Large intestine (tissue), 3 donors: ENCODE measurements around the gene DMRT1. TPM values are rescaled to one million over a fixed set of nuclear protein-coding genes. Genes with fewer than 3 reads are reported as not detected.
"Not testable (repeated sequence)": the region's sequence is repeated elsewhere in the genome, so short reads cannot be mapped to it uniquely, and the experiment has no call there.

Experiments used
- DNase-seq, 2 donors: peaks; one replicate each; pipeline versions ENCODE4 v3.0.0 to v3.0.0-alpha.2; 2013
- H3K27ac ChIP-seq: one replicate; pipeline ENCODE4 v1.5.1; 2013; ENCODE audit warnings: low read length
- H3K27me3 ChIP-seq: 2 replicates; pipeline ENCODE4 v1.6.1; 2013; ENCODE audit warnings: low read length; ENCODE audit not compliant: control insufficient read depth, insufficient read depth
- H3K36me3 ChIP-seq: 2 replicates; pipeline ENCODE4 v1.6.1; 2013; ENCODE audit warnings: low read length; ENCODE audit not compliant: control insufficient read depth, insufficient read depth
- H3K4me1 ChIP-seq: one replicate; pipeline ENCODE4 v1.6.1; 2013; ENCODE audit warnings: low read length; ENCODE audit not compliant: control insufficient read depth, insufficient read depth
- H3K4me3 ChIP-seq: one replicate; pipeline ENCODE4 v1.5.1; 2013; ENCODE audit warnings: low read length
- H3K9me3 ChIP-seq: one replicate; pipeline ENCODE4 v1.6.1; 2013; ENCODE audit warnings: mild to moderate bottlenecking, low read depth, low read length, moderate library complexity; ENCODE audit not compliant: control insufficient read depth
- WGBS: methylation state at CpG from one replicate; pipeline ENCODE4 v1.1.5; 2013; ENCODE audit warnings: low lambda C conversion rate; ENCODE audit not compliant: insufficient coverage; 5-methylcytosine and 5-hydroxymethylcytosine counted together
- polyA plus RNA-seq: library from polyadenylated mRNA; unstranded; fragments of 120-200 nt; gene quantifications from one replicate; pipeline ENCODE4 v1.2.1, GENCODE V29; 2013

Gene DMRT1
- polyA plus RNA-seq, 1 donor, result not detected

DNA sequence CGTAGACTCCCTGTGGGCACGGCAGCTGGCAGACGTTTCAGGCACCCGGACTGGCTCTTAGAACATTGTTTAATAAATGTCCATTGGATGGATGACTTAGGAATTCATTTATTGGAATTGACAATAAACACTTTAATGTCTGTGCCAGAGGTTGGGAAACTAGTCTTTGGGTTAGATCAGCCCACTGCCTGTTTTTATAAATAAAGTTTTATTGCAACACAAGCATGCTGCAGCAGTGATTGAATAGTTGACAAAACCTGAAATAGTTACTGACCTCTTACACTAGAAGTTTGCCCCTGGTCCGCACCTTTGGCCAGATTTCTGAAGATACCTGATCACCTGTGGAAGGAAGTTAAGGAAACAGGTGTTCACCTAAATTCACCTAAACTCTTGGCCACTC is 51.6 kb downstream of the DMRT1 start:
- Histone ChIP-seq H3K36me3 (no peaks in the 10 kb centered on the region), H3K4me1 (no peaks in the 10 kb centered on the region), H3K27ac (no peak overlapping the region), H3K9me3 (no peaks in the 10 kb centered on the region), H3K27me3 (no peaks in the 10 kb centered on the region), H3K4me3 (no peak overlapping the region)
- DNase-seq, result no peak
- WGBS, result no CpG with 5 or more reads among the region's 5 CpGs

DNA sequence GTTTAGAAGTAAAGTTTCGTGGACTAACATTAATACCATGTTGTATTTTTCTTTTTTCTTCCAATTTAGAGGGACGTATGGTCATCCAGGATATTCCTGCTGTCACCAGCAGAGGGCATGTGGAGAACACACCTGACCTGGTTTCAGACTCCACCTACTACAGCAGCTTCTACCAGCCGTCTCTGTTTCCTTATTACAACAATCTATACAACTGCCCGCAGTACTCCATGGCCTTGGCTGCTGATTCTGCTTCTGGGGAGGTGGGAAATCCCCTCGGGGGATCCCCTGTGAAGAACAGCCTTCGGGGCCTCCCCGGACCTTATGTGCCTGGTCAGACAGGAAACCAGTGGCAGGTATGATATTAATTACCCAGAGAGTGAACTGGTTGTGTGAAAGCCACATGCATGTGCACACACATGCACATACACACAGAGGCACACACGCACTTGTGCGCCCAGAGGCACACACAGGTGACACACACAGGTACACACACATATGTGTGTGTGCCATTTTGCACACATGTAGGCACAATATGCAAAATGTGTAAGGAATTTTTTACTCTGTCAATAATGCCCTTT is 52.4 kb downstream of the DMRT1 start:
- DNase-seq, result peak; percentile 56 to 57
- no CpG with 5 or more reads among the region's 9 CpGs for WGBS
- H3K9me3 ChIP-seq, result no peaks in the 10 kb centered on the region
- no peaks in the 10 kb centered on the region for H3K4me1 ChIP-seq
- no peak overlapping the region for H3K27ac ChIP-seq
- H3K4me3 ChIP-seq, result no peak overlapping the region
- peaks cover 5% of the 10 kb centered on the region for H3K27me3 ChIP-seq
- H3K36me3 ChIP-seq, result no peaks in the 10 kb centered on the region

DNA sequence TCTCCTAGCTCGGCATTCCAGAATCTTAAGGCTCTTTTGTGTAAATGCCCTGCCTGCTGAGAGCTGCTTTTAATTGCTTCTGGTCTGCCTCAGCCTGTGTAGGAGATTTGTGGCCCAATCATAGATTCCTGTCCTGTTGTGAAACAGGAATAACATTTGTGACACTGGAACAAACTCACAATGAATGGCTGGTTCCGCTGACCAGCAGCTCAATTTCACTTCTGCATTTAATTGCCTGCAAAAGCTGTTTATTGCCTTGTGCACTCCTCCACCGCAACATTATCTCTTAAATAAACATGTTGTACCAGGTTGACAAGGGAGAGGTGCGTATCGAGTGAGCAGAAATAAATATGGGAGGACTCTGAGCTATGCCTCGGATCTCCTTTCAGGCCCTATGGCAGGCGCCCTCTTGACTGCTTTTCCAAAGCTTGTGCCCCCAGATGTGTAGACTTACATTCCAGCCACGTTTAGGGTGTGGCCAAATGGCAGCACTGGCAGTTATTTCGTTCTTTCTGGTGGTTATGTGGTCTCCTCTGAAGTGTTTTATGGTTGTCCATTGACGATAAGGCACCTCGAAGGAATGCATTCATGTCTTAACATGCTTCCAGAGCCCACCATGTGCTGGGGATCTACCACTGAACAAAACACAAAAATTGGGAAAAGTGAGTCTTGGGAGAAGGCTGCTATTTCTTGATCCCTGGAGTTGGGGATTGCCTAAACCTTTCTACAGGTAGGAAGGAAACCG is 58.1 kb downstream of the DMRT1 start:
- peak in 1 of 2 donors; percentile 26 for DNase-seq
- Histone ChIP-seq H3K27me3 (peaks cover 27% of the 10 kb centered on the region), H3K4me1 (no peaks in the 10 kb centered on the region), H3K4me3 (no peak overlapping the region), H3K36me3 (no peaks in the 10 kb centered on the region), H3K27ac (no peak overlapping the region), H3K9me3 (no peaks in the 10 kb centered on the region)
- 0% methylated on average over 1 of the region's 12 CpGs for WGBS

DNA sequence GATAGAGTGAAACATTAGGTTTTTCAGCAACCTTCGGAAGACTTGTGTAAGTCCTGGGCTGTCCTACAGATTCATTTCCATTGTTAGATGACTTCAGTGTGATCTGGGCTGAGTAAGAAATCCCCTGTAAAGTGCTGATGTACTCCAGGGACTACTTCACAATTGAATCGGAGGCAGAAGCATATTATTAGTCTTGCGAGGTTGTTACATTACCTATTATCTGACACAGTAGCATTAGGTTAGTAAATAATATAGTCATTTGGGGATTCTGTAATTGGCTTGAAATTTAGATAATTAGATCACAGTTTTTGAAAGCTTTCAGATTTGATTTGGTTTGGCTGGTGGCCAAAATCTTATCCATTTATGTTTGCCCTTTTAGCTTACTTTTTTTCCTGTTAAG is 62.4 kb downstream of the DMRT1 start:
- Histone ChIP-seq H3K27me3 (peaks cover 57% of the 10 kb centered on the region), H3K4me1 (no peaks in the 10 kb centered on the region), H3K9me3 (no peaks in the 10 kb centered on the region), H3K27ac (no peak overlapping the region), H3K36me3 (no peaks in the 10 kb centered on the region), H3K4me3 (no peak overlapping the region)
- 100% methylated on average over 1 of the region's 3 CpGs for WGBS
- no peak for DNase-seq

DNA sequence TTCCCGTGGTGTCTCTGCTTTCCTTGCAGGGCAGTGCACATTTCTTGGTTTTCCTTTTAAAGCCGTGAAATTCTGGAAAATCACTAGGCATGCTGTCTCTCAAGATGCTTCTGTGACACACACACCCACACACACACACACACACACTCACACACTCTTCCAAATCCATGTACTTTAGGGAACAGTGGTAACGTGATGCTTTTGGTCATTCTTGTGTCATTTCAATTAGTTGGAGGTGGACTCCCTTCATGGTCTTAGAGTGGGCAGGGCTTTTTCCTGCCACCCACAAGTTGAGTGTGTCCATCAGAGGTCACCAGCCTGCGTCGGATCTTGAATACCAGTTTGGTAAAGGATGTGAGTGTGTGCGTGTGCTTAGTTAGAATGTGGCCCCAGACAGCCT is 64.4 kb downstream of the DMRT1 start:
- H3K4me3 ChIP-seq, result no peak overlapping the region
- DNase-seq, result no peak
- peaks cover 58% of the 10 kb centered on the region for H3K27me3 ChIP-seq
- no peaks in the 10 kb centered on the region for H3K4me1 ChIP-seq
- H3K27ac ChIP-seq, result no peak overlapping the region
- WGBS, result no CpG with 5 or more reads among the region's 6 CpGs
- no peaks in the 10 kb centered on the region for H3K9me3 ChIP-seq
- H3K36me3 ChIP-seq, result no peaks in the 10 kb centered on the region

DNA sequence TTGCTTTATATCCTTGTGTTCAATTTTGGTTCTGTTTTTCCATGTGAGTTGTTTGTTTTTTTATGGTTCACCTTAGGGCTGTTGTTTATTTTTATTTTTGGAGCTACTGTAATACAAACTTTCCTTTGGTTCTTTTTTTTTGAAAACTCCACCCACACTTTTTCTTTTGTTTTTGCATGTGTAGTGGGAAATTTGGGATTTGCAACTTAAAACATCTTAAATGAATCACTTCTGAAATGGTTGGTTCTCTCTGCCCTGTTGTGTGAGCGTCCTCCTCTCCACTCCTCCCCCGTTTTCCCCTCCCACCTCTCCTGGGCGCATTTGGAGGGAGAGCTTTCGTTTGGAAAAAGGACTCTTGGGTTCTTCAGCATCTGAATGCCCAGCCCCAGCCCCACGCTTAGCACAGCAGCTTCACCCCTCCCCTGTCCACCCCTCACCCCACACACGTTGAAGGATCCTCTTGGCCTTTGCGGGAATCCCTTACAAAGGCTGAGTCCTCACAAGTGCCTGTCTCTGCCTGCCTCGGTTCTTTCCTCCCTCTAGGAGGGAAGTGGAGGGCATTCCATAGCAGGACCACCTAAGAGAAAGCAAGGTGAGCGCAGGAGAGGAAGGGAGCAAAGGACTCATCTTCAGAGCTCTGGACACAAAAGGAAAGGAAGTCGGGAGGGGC is 67.2 kb downstream of the DMRT1 start:
- no peak for DNase-seq
- no peaks in the 10 kb centered on the region for H3K4me1 ChIP-seq
- H3K27ac ChIP-seq, result no peak overlapping the region
- H3K27me3 ChIP-seq, result peaks cover 56% of the 10 kb centered on the region
- no peak overlapping the region for H3K4me3 ChIP-seq
- WGBS, result no CpG with 5 or more reads among the region's 10 CpGs
- H3K36me3 ChIP-seq, result no peaks in the 10 kb centered on the region
- H3K9me3 ChIP-seq, result no peaks in the 10 kb centered on the region

DNA sequence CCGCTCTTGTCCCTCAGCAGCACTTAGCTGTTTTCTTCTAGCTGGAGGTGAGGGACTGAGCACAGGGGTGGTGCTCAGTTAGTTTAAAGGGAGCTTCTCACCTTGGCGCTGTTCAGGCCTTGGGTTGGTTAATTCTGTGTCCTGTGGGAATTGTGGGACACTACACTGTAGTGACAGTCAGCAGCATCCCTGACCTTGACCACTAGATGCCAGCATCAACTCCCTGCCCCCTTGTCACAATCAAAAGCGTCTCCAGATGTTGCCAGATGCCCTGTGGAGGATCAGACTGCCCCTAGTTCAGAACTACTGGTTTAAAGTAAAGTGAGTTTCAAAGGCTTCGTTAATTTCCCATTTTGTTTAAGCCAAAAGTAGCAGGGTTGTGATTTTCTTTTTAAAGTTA is 69.5 kb downstream of the DMRT1 start:
- no peak overlapping the region for H3K27ac ChIP-seq
- WGBS, result 80% methylated on average over 1 of the region's 4 CpGs
- no peak overlapping the region for H3K4me3 ChIP-seq
- DNase-seq, result no peak
- H3K4me1 ChIP-seq, result no peaks in the 10 kb centered on the region
- H3K9me3 ChIP-seq, result no peaks in the 10 kb centered on the region
- H3K27me3 ChIP-seq, result peaks cover 41% of the 10 kb centered on the region
- H3K36me3 ChIP-seq, result no peaks in the 10 kb centered on the region

DNA sequence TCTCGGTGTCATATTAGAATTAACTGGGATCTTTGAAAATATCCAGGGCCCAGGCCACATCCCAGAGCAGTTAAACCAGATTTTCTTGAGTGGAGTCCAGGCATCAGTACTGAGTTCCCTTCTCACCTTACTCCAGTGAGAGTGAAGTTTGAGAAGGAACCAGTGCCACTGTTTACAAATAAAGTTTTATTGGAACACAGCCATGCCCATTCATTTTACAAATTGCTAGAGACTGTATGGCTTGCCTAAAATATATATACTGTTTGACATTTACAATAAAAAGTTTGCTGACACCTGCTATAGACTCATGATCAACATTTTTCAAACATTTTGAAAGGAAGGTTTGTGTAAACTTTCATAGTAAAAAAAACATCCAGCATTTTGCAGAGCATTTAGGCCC is 71.3 kb downstream of the DMRT1 start:
- Histone ChIP-seq H3K27ac (no peak overlapping the region), H3K4me1 (no peaks in the 10 kb centered on the region), H3K36me3 (no peaks in the 10 kb centered on the region), H3K9me3 (no peaks in the 10 kb centered on the region), H3K4me3 (no peak overlapping the region), H3K27me3 (peaks cover 37% of the 10 kb centered on the region)
- WGBS, result no CpG with 5 or more reads among the region's 1 CpG
- DNase-seq, result no peak

DNA sequence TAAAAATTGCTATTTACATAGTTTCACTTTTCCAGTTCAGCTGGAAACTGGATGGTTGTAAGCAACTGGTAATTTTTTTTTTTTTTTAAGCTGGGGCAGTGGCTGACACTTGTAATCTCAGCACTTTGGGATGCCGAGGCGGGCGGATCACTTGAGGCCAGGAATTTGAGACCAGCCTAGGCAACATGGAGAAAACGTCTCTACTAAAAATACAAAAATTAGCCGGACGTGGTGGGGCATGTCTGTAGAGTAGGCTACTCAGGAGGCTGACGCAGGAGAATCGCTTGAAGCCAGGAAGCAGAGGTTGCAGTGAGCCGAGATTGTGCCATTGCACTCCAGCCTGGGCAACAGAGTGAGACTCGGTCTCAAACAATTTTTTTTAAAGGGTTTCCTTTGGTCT is 72.0 kb downstream of the DMRT1 start:
- not testable (repeated sequence) for H3K4me3 ChIP-seq
- H3K27me3 ChIP-seq, result peaks cover 32% of the 10 kb centered on the region
- WGBS, result no CpG with 5 or more reads among the region's 10 CpGs

DNA sequence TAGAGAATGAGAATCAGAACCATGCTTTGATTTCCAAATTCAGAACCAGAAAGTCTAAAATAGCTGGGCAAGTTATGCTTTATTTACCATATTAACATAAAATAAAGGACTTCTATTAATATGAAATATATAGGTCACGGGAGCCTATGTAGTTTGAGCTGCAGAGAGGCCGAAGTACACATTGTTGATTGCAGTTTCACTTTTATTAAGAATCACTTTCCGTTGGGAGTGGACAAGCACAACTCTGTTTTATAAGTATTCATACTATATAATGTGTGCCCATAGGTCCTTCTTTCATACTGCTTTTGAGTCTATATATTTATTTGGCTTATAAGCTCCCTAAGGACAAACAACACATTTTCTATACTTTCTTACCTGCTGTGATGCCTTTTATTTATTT is 76.2 kb downstream of the DMRT1 start:
- no peaks in the 10 kb centered on the region for H3K36me3 ChIP-seq
- H3K27ac ChIP-seq, result no peak overlapping the region
- no peak overlapping the region for H3K4me3 ChIP-seq
- peaks cover 24% of the 10 kb centered on the region for H3K27me3 ChIP-seq
- DNase-seq, result peak in 1 of 2 donors; percentile 21
- no peaks in the 10 kb centered on the region for H3K9me3 ChIP-seq
- H3K4me1 ChIP-seq, result no peaks in the 10 kb centered on the region
- 54% methylated on average over 2 of the region's 3 CpGs for WGBS

More for the DNA sequence above, 72.0 kb downstream of the DMRT1 start:
- H3K4me1 ChIP-seq, H3K27ac ChIP-seq, H3K9me3 ChIP-seq, DNase-seq, H3K36me3 ChIP-seq: not testable (repeated sequence)
